H54 (cell line): ENCODE measurements around the gene PCDHA7.
"Not testable (repeated sequence)": the region's sequence is repeated elsewhere in the genome, so short reads cannot be mapped to it uniquely, and the experiment has no call there.

ENCODE experiments used
- DNase-seq: peaks from one replicate; pipeline ENCODE4 v3.0.0; 2011; ENCODE audit warnings: low spot score, mixed read lengths; ENCODE audit not compliant: insufficient read length
- FAIRE-seq: peaks from 3 replicates; lab custom pipeline; 2011; peaks lifted over from hg19 to GRCh38; lab: Jason Lieb, UNC
- POLR2A ChIP-seq: IDR thresholded peaks from 2 replicates; pipeline ENCODE4 v1.6.1; 2011; ENCODE audit warnings: low read depth, mild to moderate bottlenecking, low read length

Gene PCDHA7

DNA sequence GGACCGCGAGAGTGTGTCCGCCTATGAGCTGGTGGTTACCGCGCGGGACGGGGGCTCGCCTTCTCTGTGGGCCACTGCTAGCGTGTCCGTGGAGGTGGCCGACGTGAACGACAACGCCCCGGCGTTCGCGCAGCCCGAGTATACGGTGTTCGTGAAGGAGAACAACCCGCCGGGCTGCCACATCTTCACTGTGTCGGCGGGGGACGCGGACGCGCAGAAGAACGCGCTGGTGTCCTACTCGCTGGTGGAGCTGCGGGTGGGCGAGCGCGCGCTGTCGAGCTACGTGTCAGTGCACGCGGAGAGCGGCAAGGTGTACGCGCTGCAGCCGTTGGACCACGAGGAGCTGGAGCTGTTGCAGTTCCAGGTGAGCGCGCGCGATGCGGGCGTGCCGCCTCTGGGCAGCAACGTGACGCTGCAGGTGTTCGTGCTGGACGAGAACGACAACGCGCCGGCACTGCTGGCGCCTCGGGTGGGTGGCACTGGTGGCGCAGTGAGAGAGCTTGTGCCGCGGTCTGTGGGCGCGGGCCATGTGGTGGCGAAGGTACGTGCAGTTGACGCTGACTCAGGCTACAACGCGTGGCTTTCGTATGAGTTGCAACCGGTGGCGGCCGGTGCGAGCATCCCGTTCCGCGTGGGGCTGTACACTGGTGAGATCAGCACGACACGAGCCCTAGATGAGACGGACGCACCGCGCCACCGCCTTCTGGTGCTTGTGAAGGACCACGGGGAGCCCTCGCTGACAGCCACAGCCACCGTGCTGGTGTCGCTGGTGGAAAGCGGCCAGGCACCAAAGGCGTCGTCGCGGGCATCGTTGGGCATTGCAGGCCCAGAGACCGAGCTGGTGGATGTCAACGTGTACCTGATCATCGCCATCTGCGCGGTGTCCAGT lies 1.8 kb downstream of the PCDHA7 start:
- TF ChIP-seq POLR2A, result no peak
- FAIRE-seq (no peak), DNase-seq (no peak)

GRCh38 chr5:140840978-140841962 lies 7.2 kb downstream of the PCDHA7 start, which contains the start of gene PCDHA8:
PCDHA8 (plus strand) TSS chr5:140841187; CDS start chr5:140841322, 135 bp downstream.
- no peak for TF ChIP-seq POLR2A
- DNase-seq (peak; percentile 23), FAIRE-seq (peak; percentile 62)

DNA sequence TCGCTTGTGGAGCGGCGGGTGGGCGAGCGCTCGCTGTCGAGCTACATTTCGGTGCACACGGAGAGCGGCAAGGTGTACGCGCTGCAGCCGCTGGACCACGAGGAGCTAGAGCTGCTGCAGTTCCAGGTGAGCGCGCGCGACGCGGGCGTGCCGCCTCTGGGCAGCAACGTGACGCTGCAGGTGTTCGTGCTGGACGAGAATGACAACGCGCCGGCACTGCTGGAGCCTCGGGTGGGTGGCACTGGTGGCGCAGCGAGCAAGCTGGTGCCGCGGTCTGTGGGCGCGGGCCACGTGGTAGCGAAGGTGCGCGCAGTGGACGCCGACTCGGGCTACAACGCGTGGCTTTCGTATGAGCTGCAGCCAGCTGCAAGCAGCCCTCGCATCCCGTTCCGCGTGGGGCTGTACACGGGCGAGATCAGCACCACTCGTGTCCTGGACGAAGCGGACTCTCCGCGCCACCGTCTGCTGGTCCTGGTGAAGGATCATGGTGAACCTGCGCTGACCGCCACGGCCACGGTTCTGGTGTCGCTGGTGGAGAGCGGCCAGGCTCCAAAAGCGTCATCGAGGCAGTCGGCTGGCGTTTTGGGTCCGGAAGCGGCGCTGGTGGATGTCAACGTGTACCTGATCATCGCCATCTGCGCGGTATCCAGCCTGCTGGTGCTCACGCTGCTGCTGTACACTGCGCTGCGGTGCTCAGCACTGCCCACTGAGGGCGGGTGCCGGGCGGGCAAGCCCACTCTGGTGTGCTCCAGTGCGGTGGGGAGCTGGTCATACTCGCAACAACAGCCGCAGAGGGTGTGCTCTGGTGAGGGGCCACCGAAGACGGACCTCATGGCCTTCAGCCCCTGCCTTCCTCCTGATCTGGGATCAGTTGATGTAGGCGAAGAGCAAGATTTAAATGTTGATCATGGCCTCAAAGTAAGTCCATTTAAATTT lies 9.0 kb downstream of the PCDHA7 start:
- FAIRE-seq, result no peak
- no peak for DNase-seq
- no peak for TF ChIP-seq POLR2A

DNA sequence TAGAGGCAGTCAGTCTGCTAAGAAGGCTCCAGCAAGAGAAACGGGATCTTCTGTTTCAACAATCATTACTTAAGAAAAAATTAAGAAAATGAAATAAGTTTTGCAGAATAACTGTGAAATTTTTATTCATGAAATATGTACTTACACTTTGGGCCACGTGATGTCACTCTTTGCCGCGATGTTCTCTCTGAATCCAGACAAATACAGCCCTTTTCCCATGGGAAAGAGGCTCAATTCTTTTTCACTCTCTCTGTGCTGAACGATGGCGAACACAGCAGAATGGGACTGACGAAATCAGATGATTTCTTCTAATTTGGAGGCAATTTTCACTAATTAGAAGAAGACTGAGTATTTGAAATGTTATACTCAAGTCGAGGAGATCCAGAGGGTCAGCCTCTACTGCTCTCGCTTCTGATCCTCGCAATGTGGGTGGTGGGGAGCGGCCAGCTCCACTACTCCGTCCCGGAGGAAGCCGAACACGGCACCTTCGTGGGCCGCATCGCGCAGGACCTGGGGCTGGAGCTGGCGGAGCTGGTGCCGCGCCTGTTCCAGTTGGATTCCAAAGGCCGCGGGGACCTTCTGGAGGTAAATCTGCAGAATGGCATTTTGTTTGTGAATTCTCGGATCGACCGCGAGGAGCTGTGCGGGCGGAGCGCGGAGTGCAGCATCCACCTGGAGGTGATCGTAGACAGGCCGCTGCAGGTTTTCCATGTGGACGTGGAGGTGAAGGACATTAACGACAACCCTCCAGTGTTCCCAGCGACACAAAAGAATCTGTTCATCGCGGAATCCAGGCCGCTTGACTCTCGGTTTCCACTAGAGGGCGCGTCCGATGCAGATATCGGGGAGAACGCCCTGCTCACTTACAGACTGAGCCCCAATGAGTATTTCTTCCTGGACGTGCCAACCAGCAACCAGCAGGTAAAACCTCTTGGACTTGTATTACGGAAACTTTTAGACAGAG lies 14.4 kb downstream of the PCDHA7 start, which contains the start of gene PCDHA9:
Gene PCDHA9 (plus strand): TSS at position 244 of the 964 bp plus-strand sequence. CDS start 114 bp downstream, at position 358.
- not testable (repeated sequence) for FAIRE-seq, DNase-seq

GRCh38 chr5:140849831-140850634 lies 16.0 kb downstream of the PCDHA7 start:
- not testable (repeated sequence) for FAIRE-seq, DNase-seq

- no peak for FAIRE-seq
- DNase-seq, result no peak
- TF ChIP-seq POLR2A, result no peak
Measured at GRCh38 chr5:140855772-140856674, 22.0 kb downstream of the PCDHA7 start, which contains the start of gene PCDHA10. PCDHA10 (plus strand) TSS chr5:140855897; CDS start chr5:140856049, 152 bp downstream.

GRCh38 chr5:140857177-140857986 lies 23.3 kb downstream of the PCDHA7 start:
- DNase-seq (no peak), FAIRE-seq (no peak)
- no peak for TF ChIP-seq POLR2A

- DNase-seq, result no peak
- FAIRE-seq, result no peak
- no peak for TF ChIP-seq POLR2A
Measured at GRCh38 chr5:140857987-140858240, 23.8 kb downstream of the PCDHA7 start.

DNA sequence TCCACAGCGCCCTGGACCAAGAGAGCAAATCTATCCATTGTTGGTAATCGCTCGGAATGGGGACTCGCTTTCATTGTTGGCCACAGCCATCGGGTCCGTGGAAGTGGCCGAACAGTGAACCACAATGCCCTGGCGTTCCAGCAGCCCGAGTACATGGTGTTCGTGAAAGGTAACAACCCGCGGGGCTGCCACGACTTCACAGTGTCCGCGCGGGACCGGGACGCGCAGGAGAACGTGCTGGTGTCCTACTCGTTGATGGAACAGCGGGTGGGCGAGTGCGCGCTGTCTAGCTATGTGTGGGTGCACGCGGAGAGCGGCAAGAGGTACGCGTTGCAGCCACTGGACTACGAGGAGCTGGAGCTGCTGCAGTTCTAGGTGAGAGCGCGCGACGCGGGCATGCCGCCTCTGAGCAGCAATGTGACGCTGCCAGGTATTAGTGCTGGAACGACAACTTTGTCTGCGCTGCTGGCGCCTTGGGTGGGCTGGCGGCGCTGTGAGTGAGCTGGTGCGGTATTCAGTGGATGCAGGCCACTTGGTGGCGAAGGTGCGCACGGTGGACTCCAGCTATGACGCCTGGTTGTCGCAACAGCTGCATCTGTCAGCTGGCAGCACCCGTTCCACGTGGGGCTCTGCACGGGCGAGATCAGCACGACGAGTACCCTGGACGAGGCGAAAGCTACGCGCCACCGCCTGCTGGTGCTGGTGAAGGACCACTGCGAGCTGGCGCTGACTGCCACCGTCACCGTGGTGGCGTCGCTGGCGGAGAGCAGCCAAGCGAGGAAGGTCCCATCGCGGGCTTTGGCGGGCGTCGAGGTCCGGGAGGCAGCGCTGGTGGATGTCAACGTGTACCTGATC lies 28.6 kb downstream of the PCDHA7 start:
- FAIRE-seq (no peak), DNase-seq (no peak)
- no peak for TF ChIP-seq POLR2A
